T-helper 2 cell treated with Interferon-gamma antibody and Interleukin-4, amounts not matched to agents 100 ng/mL and 5 ng/mL, for 36 hours (primary cell): ENCODE results near the gene LYPLA2. TPM values are rescaled to one million over a fixed set of nuclear protein-coding genes. Genes with fewer than 3 reads are reported as not detected.
"Not testable (repeated sequence)": the region's sequence is repeated elsewhere in the genome, so short reads cannot be mapped to it uniquely, and the experiment has no call there.

Source experiments
- intact Hi-C: fragments of 100-400 bp; cut with micrococcal nuclease; formaldehyde crosslinking; loops from one replicate; pipeline ENCODE4 v1.15.1; 2023
- total RNA-seq: library from RNA; stranded (reverse); gene quantifications from 2 replicates; pipeline ENCODE4 v1.2.3, GENCODE V29; 2022

LYPLA2 gene
- total RNA-seq, 1 donor from 2014 or later = 86.7 TPM

DNA sequence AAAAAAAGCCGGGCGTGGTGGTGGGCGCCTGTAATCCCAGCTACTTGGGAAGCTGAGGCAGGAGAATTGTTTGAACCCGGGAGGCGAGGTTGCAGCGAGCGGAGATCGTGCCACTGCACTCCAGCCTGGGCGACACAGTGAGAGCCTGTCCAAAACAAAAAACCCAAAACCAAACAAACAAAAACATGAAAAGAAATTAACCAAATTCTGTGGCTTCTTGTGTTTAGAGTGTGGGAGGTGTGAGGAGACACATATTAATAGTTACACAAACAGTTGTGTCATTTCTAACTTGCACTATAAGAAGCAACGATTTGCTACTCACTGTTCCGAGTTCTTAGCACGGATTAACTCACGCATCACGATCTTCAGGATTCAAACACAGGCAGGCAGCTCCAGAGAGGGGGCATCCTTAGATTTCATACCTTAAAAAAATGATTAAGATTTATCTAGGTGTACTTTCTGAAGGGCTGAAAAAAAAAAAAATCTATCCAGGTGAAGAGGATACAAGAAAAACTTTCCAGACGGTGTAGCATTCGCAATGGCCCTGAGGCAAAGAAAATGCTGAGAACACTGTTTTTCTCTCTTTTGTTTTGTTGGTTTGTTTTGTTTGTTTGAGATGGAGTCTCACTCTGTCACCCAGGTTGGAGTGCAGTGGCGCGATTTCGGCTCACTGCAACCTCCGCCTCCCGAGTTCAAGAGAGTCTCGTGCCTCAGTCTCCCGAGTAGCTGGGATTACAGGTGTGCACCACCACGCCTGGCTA lies 35.0 kb downstream of the LYPLA2 start:
- intact Hi-C loops = loop anchor here (1.0 to 5.0 kb wide), 5 partner anchors 13 to 154 kb away; partner anchors contain the start of genes FUCA1, GALE, PITHD1 and SRSF10

DNA sequence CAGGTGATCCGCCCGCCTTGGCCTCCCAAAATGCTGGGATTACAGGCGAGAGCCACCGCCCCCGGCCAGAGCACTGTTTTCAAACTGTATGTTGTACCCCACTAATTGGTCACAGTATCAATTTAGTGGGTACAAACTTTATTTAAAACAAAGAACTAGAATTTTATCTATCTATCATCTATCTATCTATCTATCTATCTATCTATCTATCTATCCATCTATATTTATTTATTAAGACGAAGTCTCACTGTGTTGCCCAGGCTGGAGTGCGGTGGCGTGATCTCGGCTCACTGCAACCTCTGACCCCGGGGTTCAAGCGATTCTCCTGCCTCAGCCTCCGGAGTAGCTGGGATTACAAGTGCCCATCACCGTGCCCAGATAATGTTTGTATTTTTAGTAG lies 35.6 kb downstream of the LYPLA2 start:
- intact Hi-C loops = loop anchor here (5.0 kb wide), 1 partner anchor 41 kb away; the partner anchor contains the start of gene FUCA1

DNA sequence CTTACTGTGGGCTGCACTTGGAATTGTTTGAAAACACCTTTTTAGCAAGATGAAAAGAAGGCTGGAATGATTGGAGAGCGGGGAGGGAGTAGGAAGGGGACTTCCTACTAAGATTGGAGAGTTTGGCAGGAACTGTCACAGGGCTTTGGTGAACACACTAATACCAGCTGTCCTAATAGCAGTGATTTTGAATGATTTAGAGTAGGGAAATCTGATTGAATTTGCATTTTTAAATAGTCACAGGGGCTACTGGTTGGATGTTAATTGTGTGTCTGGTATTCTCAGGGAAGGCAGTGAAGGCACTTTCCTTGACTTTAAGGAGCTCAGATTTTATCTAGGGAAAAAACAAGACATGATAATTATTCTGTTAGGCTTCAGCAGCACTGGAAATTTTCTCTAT lies 36.8 kb downstream of the LYPLA2 start:
- intact Hi-C loops = loop anchor here (5.0 kb wide), 1 partner anchor 40 kb away; the partner anchor contains the start of gene FUCA1

DNA sequence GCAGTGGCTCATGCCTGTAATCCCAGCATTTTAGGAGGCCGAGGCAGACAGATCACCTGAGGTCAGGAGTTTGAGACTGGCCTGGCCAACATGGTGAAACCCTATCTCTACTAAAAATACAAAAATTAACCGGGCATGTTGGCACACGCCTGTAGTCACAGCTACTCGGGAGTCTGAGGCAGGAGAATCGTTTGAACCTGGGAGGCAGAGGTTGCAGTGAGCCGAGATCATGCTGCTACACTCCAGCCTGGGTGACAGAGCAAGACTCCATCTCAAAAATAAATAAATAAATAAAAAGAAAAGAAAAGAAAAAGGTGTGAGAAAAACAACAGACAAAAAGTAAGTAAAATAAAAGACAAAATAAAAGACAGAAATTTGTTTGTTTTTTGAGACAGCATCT lies 43.2 kb downstream of the LYPLA2 start:
- intact Hi-C loops = not testable (repeated sequence)

DNA sequence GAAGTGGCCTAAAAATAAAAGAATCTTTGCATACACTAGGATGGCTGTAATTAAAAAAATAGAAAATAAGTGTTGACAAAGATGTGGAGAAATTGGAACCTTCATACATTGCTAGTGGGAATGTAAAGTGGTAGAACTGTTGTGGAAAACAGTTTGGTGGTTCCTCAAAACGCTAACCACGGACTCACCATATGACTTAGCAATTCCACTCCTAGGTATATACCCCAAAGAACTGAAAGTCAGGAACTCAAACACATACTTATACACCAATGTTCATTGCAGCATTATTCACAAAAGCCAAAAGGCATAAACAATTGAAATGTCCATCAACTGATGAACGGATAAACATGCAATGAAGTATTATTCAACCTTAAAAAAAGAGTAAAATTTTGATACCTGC lies 45.1 kb downstream of the LYPLA2 start:
- intact Hi-C loops = no loop called here

DNA sequence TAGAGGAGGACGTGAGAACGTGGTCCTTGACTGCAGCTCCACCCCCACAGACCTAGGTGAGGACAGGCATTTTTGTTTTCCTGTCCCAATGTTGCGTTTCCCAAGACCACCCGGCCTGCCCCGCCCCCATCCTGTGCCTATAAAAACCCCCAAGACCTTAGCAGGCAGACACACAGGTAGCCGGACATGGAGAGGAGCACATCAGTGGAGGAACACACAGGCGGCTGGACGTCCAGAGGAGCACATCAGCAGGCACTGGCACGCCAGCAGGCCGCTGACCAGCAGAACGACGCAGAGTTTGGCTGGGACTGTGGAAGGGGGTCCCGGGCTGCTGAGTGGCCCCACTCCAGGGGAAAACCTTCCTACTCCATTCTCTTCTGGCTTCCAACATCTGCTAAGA lies 47.0 kb downstream of the LYPLA2 start:
- intact Hi-C loops = loop anchor here (2.0 kb wide), 1 partner anchor 13 kb away; the partner anchor contains the start of gene HMGCL

DNA sequence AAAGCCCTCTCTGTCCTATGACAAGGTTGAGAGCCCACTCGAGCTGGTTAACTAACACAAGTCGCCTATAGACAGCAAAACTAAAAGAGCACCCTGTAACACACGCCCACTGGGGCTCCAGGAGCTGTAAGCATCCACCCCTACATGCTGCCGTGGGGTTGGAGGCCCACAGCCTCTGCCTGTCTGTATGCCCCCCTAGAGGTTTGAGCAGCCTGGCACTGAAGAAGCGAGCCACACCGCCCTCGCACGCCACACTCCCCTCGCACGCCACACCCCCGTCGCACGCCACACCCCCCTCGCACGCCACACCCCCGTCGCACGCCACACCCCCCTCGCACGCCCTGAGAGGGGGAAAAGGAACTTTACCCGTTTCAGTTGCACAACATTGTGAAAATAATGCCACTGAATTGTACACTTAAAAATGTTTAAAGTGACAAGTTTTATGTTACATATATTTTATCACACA lies 47.5 kb downstream of the LYPLA2 start:
- intact Hi-C loops = loop anchor here (2.0 kb wide), 1 partner anchor 14 kb away; the partner anchor contains the start of gene HMGCL

DNA sequence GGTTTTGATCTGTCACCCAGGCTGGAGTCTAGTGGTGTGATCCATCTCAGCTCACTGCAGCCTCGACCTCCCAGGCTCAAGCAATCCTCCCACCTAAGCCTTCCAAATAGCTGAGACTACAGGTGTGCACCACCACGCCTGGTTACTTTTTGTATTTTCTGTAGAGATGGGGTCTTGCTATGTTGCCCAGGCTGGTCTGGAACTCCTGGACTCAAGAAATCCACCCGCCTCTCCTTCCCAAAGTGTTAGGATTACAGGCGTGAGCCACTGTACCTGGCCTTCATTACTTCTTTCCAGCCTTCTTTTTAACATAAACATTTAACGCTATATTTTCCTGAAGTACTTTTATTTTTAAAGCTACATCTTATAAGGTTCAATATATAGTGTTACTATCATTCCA lies 52.7 kb downstream of the LYPLA2 start:
- intact Hi-C loops = no loop called here

Other genes with a start within 250 kb of the LYPLA2 start
- gene ID3, start 231.6 kb upstream of the LYPLA2 start, total RNA-seq = 19.0 and 19.5 TPM in 2 replicates
- gene RPL11, start 99.3 kb upstream of the LYPLA2 start, total RNA-seq = 1,228 and 1,231 TPM in 2 replicates
- 36.4 and 36.6 TPM in 2 replicates for gene ELOA, start 47.7 kb upstream of the LYPLA2 start, total RNA-seq
- 59.3 and 62.5 TPM in 2 replicates for gene PITHD1, start 12.7 kb upstream of the LYPLA2 start, total RNA-seq
- gene GALE, start 9.6 kb downstream of the LYPLA2 start, total RNA-seq = 25.3 TPM in 2 replicates
- gene HMGCL, start 34.3 kb downstream of the LYPLA2 start, total RNA-seq = 18.1 and 18.6 TPM in 2 replicates
- gene FUCA1, start 77.1 kb downstream of the LYPLA2 start, total RNA-seq = 3.7 and 4.2 TPM in 2 replicates
- 0.16 TPM in 2 replicates for gene CNR2, start 122.2 kb downstream of the LYPLA2 start, total RNA-seq
- 129 and 157 TPM in 2 replicates for gene PNRC2, start 168.7 kb downstream of the LYPLA2 start, total RNA-seq
- gene SRSF10, start 189.2 kb downstream of the LYPLA2 start, total RNA-seq = 220 and 233 TPM in 2 replicates